Stomach (tissue), 9 donors: ENCODE data around the gene PRUNE2. TPM values are rescaled to one million over a fixed set of nuclear protein-coding genes. Genes with fewer than 3 reads are reported as not detected.
"Not testable (repeated sequence)": the region's sequence is repeated elsewhere in the genome, so short reads cannot be mapped to it uniquely, and the experiment has no call there.

Experiments used
- DNase-seq, 2 donors: peaks; one replicate each; pipeline versions ENCODE4 v3.0.0 to v3.0.0-alpha.2; 2013 to 2019
- H3K27ac ChIP-seq, 5 donors: fragments of 200-600 bp in 4 of 5; sonication (generic) in 4 of 5; one replicate each; pipeline ENCODE4 v1.5.1; 2013 to 2019; ENCODE audit warnings: mild to moderate bottlenecking in 1 of 5, moderate library complexity in 1 of 5
- H3K27me3 ChIP-seq, 3 donors: fragments of 200-600 bp; sonication (generic); one replicate each; pipeline ENCODE4 v1.5.1; 2017 to 2019; ENCODE audit warnings: mixed run types in 1 of 3
- H3K36me3 ChIP-seq, 4 donors: fragments of 200-600 bp; sonication (generic); 1 replicate in 3 of 4; 2 replicates in 1 of 4; pipeline ENCODE4 v1.5.1; 2016 to 2019
- H3K4me1 ChIP-seq, 4 donors: fragments of 200-600 bp; sonication (generic); one replicate each; pipeline ENCODE4 v1.5.1; 2016 to 2019
- H3K4me3 ChIP-seq, 4 donors: fragments of 200-600 bp; sonication (generic) in 3 of 4; one replicate each; pipeline ENCODE4 v1.5.1; 2016 to 2019; ENCODE audit warnings: mild to moderate bottlenecking in 1 of 4
- H3K9me3 ChIP-seq, 4 donors: fragments of 200-600 bp; sonication (generic); one replicate each; pipeline ENCODE4 v1.5.1; 2016 to 2019
- EP300 ChIP-seq: sonication (generic); formaldehyde crosslinking; IDR thresholded peaks from one replicate; pipeline ENCODE4 v1.6.1; 2017; ENCODE audit warnings: antibody characterized with exemption
- POLR2A ChIP-seq, 4 donors: fragments of 450-650 bp; IDR thresholded peaks; one replicate each; pipeline ENCODE4 v1.6.1; 2016; ENCODE audit warnings: antibody characterized with exemption in 4 of 4, control low read depth in 2 of 4, mild to moderate bottlenecking in 1 of 4, moderate library complexity in 1 of 4
- POLR2AphosphoS5 ChIP-seq, 3 donors: sonication (generic); formaldehyde crosslinking; IDR thresholded peaks; one replicate each; pipeline ENCODE4 v1.6.1; 2016; ENCODE audit warnings: antibody characterized with exemption in 3 of 3
- WGBS, 5 donors: extraction: QIAGEN DNeasy Blood & Tissue Kit in 3 of 5; methylation state at CpG; one replicate each; pipeline versions ENCODE4 v1.1.5 to v1.1.7; 2013 to 2018; 5-methylcytosine and 5-hydroxymethylcytosine counted together
- intact Hi-C: fragments of 100-400 bp; cut with DNase I; formaldehyde crosslinking; loops from one replicate; pipeline ENCODE4 v1.15.1; 2023; ENCODE audit warnings: low total_unique reads
- polyA plus RNA-seq, 3 donors: library from polyadenylated mRNA; stranded (reverse); fragments of 200-250 nt; gene quantifications; one replicate each; pipeline ENCODE4 v1.2.3, GENCODE V29; 2013
- total RNA-seq, 5 donors: library from RNA; depleted of rRNA; stranded (reverse); fragments of >200 nt; gene quantifications; one replicate each; pipeline versions ENCODE4 v1.1.0 to v1.2.3, GENCODE V29; 2014 to 2016
- TF ChIP-seq, protein P1 (sequence below), 7 experiments: fragments of 450-650 bp in 4 of 7; fragments of 200-600 bp in 3 of 7; sonication (generic) in 3 of 7; IDR thresholded peaks; one replicate each; pipeline ENCODE4 v1.5.1; 2016 to 2019; ENCODE audit warnings: antibody characterized with exemption in 7 of 7, control low read depth in 2 of 7, mild to moderate bottlenecking in 1 of 7
- donor health status: healthy with polysubstance abuse.
- donor health status: Bipolar disorder and iron deficiency.
- donor health status: healthy.

PRUNE2 gene
- total and polyA plus RNA-seq, 8 donors = 2.6 to 311 (median 75.4) TPM

DNA sequence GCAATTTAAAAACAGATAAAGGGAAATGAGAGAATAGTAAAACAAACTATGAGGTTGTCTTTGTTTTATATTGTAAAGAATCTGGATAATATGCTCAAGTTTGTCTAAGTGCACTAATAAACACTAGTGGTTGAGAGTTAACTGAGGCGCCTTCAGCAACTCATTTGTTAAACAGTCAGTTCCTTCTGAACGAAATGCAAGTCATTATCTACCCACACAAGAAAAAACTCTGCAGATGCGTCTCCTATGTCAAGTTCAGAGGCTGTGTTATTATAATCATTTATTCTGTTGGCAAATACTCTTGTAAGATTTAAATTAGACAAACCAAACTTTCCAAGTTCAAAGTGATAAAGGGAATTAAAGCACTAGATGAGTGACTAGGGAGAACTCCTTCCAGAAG, 162.0 kb downstream of the PRUNE2 start:
- TF ChIP-seq EP300 (no peak), POLR2AphosphoS5 (IDR thresholded peaks at IDR 0.05) (no peak), POLR2A (IDR thresholded peaks at IDR 0.05) (no peak)
- TF ChIP-seq, protein P1, sequence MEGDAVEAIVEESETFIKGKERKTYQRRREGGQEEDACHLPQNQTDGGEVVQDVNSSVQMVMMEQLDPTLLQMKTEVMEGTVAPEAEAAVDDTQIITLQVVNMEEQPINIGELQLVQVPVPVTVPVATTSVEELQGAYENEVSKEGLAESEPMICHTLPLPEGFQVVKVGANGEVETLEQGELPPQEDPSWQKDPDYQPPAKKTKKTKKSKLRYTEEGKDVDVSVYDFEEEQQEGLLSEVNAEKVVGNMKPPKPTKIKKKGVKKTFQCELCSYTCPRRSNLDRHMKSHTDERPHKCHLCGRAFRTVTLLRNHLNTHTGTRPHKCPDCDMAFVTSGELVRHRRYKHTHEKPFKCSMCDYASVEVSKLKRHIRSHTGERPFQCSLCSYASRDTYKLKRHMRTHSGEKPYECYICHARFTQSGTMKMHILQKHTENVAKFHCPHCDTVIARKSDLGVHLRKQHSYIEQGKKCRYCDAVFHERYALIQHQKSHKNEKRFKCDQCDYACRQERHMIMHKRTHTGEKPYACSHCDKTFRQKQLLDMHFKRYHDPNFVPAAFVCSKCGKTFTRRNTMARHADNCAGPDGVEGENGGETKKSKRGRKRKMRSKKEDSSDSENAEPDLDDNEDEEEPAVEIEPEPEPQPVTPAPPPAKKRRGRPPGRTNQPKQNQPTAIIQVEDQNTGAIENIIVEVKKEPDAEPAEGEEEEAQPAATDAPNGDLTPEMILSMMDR (IDR thresholded peaks at IDR 0.05) = no peak
- intact Hi-C loops = no loop called here
- Histone ChIP-seq H3K36me3 (no peaks in the 10 kb centered on the region), H3K9me3 (peaks cover 0 to 18% (median 5%) of the 10 kb centered on the region in 4 donors), H3K4me3 (no peak overlapping the region), H3K27me3 (no peaks in the 10 kb centered on the region), H3K4me1 (no peaks in the 10 kb centered on the region), H3K27ac (no peak overlapping the region)
- DNase-seq = no peak
- WGBS, 5 donors = 25 to 42% (median 35%) methylated on average over 3 of the region's 3 CpGs

DNA sequence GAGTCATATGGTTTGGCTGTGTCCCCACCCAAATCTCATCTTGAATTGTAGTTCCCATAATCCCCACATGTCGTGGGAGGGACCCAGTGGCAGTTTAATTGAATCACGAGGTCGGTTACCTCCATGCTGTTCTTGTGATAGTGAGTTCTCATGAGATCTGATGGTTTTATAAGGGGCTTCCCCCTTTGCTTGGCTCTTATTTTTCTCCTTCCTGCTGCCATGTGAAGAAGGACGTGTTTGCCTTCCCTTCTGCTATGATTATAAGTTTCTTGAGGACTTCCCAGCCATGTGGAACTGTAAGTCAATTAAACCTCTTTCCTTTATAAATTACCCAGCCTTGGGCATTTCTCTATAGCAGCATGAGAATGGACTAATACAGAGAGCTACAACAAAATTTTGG, 163.0 kb downstream of the PRUNE2 start:
- H3K27ac ChIP-seq, DNase-seq, H3K4me1 ChIP-seq, H3K36me3 ChIP-seq, H3K27me3 ChIP-seq, intact Hi-C loops, H3K4me3 ChIP-seq: not testable (repeated sequence)
- WGBS, 5 donors = 78 to 93% (median 83%) methylated on average over 4 of the region's 4 CpGs
- H3K9me3 ChIP-seq = peaks cover 0 to 18% (median 5%) of the 10 kb centered on the region in 4 donors

DNA sequence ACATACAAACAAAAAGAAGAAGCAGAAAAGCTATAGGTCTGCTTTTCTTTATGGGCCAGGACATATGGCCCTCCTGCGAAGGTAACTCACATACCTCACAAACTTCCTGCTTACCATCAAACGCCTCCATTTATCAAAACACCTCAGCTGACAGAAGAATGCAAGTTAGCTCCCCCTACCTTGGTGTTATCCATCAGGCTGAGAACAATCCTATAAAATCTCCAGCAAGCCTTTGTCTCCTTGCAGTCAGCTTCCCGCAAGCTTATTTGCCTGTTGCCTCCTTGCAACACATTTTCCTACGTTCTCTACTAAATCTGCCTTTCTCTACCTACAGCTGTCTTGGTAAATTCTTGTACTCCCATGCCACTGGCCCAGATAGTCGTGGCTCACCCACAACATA, 164.4 kb downstream of the PRUNE2 start:
- WGBS, 5 donors = 59 to 75% (median 65%) methylated on average over 5 of the region's 5 CpGs
- Histone ChIP-seq H3K9me3 (peaks cover 0 to 18% (median 5%) of the 10 kb centered on the region in 4 donors), H3K27ac (no peak overlapping the region), H3K4me1 (no peaks in the 10 kb centered on the region), H3K36me3 (no peaks in the 10 kb centered on the region), H3K4me3 (no peak overlapping the region), H3K27me3 (no peaks in the 10 kb centered on the region)
- intact Hi-C loops = no loop called here
- DNase-seq = no peak
- TF ChIP-seq POLR2AphosphoS5 (IDR thresholded peaks at IDR 0.05) = no peak
- TF ChIP-seq EP300 = no peak
- no peak for TF ChIP-seq POLR2A (IDR thresholded peaks at IDR 0.05)
- TF ChIP-seq, protein P1 (IDR thresholded peaks at IDR 0.05) = no peak

DNA sequence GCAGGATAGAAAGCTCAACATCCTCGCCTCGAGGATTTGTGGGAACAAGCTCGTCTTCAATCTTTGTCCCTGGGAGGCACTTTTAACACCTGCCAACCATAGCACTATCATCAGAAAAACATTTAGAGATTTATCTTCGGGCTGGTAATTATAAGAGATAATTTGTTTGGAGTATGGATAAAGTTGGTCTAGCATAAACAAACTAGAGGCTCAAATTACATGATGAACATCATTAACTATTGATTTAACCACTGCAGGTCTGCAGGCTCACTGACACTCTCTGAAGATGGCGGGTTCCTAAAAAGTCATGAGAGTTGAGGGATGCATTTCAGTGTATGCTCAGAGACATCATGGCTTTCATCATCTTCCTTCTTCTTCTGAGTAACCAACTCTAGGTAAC, 167.5 kb downstream of the PRUNE2 start:
- DNase-seq = no peak
- H3K9me3 ChIP-seq = peaks cover 0 to 9% (median 5%) of the 10 kb centered on the region in 4 donors
- H3K36me3 ChIP-seq = no peaks in the 10 kb centered on the region
- intact Hi-C loops = no loop called here
- no peaks in the 10 kb centered on the region for H3K27me3 ChIP-seq
- TF ChIP-seq EP300 = no peak
- WGBS, 5 donors = 64 to 76% (median 68%) methylated on average over 5 of the region's 5 CpGs
- no peaks in the 10 kb centered on the region for H3K4me1 ChIP-seq
- H3K4me3 ChIP-seq = no peak overlapping the region
- no peak overlapping the region for H3K27ac ChIP-seq

DNA sequence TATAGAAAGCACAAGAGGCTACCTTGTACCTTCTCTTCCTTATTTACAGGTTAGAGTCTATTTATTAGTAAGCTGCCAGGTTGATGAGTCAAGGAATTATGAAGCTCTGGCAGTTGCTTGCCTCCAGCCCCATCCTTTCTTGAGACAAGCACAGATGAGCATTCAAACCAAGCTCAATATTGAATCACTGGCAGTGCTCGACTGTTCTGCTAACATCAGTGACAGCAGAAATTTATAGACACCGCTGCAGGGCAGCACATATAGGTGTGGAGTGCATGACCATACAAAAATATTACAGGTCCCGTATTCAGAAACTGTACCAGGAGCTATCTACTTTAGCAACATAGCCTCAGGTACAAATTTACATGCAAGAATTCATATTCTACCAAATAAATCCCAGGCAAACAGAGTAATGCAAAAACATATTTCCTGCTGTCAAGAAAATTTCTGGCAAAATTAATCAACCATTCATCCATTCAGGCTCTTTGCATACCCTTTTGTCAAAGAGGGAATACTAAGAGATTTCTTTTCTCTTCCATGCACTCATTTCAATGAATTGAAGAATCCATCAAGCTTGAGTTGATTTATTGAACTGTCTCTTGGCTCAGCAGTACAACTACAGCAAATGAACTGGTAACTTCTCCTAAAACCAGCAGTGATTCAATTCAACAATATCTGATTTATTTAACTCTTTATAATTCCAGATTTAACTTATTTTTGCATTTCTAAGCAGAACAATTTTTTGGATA, 168.6 kb downstream of the PRUNE2 start:
- no peaks in the 10 kb centered on the region for H3K27me3 ChIP-seq
- TF ChIP-seq POLR2A (IDR thresholded peaks at IDR 0.05) (no peak), EP300 (no peak), POLR2AphosphoS5 (IDR thresholded peaks at IDR 0.05) (no peak)
- TF ChIP-seq, protein P1 (IDR thresholded peaks at IDR 0.05) = no peak
- WGBS, 5 donors = 63 to 86% (median 81%) methylated on average over 3 of the region's 3 CpGs
- H3K9me3 ChIP-seq = peaks cover 0 to under 1% (median under 1%) of the 10 kb centered on the region in 4 donors
- H3K4me3 ChIP-seq = no peak overlapping the region
- H3K27ac ChIP-seq = no peak overlapping the region
- H3K36me3 ChIP-seq = no peaks in the 10 kb centered on the region
- intact Hi-C loops = no loop called here
- H3K4me1 ChIP-seq = no peaks in the 10 kb centered on the region
- no peak for DNase-seq
